WTC11 (cell line): ENCODE results near the gene EEF2KMT.
"Not testable (repeated sequence)": the region's sequence is repeated elsewhere in the genome, so short reads cannot be mapped to it uniquely, and the experiment has no call there.

ENCODE experiments used
- ATF3 ChIP-seq: sonication (generic); formaldehyde crosslinking; conservative IDR thresholded peaks from 2 replicates; pipeline ENCODE4 v1.8.1; 2022; ENCODE audit warnings: mild to moderate bottlenecking, missing genetic modification reagents
- CREB1 ChIP-seq: sonication (generic); formaldehyde crosslinking; IDR thresholded peaks from 2 replicates; pipeline ENCODE4 v1.8.0; 2023; ENCODE audit warnings: mild to moderate bottlenecking, missing genetic modification reagents
- CTCF ChIP-seq: fragments of 200-600 bp; IDR thresholded peaks from 2 replicates; pipeline ENCODE4 v1.8.0; 2022; ENCODE audit warnings: antibody characterized with exemption
- E2F4 ChIP-seq: sonication (generic); formaldehyde crosslinking; IDR thresholded peaks from 2 replicates; pipeline ENCODE4 v1.8.1; 2022; ENCODE audit warnings: low read depth, mild to moderate bottlenecking, moderate library complexity, missing genetic modification reagents, borderline replicate concordance
- JUN ChIP-seq: sonication (generic); formaldehyde crosslinking; IDR thresholded peaks from 2 replicates; pipeline ENCODE4 v1.8.0; 2023; ENCODE audit warnings: mild to moderate bottlenecking, missing genetic modification reagents
- NR1H2 ChIP-seq: sonication (generic); formaldehyde crosslinking; IDR thresholded peaks from 2 replicates; pipeline ENCODE4 v1.9.0; 2021; ENCODE audit warnings: mild to moderate bottlenecking, moderate library complexity, missing genetic modification reagents
- SP1 ChIP-seq: sonication (generic); formaldehyde crosslinking; conservative IDR thresholded peaks from 2 replicates; pipeline ENCODE4 v1.8.1; 2022; ENCODE audit warnings: missing genetic modification reagents
- USF2 ChIP-seq: sonication (generic); formaldehyde crosslinking; IDR thresholded peaks from 2 replicates; pipeline ENCODE4 v1.8.1; 2023; ENCODE audit warnings: mild to moderate bottlenecking, missing genetic modification reagents, moderate library complexity

GRCh38 chr16:5088936-5089335 is 8.7 kb downstream of the EEF2KMT start:
- TF ChIP-seq USF2 (CRISPR knock-in tag); E2F4 (CRISPR knock-in tag); CREB1; NR1H2 (CRISPR knock-in tag); SP1 (CRISPR knock-in tag); JUN (CRISPR knock-in tag); ATF3 (CRISPR knock-in tag); CTCF: not testable (repeated sequence)
